Right ventricle myocardium superior (tissue), 1 donor: ENCODE results near the gene SMYD3. TPM values are rescaled to one million over a fixed set of nuclear protein-coding genes. Genes with fewer than 3 reads are reported as not detected.
"Not testable (repeated sequence)": the region's sequence is repeated elsewhere in the genome, so short reads cannot be mapped to it uniquely, and the experiment has no call there.

Experiments
- ATAC-seq: fragments of 200-7000 bp; cut with Tn5 transposase; one replicate; pipeline ENCODE4 v1.9.1; 2020; ENCODE audit warnings: mild to moderate bottlenecking; ENCODE audit not compliant: poor library complexity
- DNase-seq: peaks from one replicate; pipeline ENCODE4 v3.0.0-alpha.2; 2020
- intact Hi-C: fragments of 100-400 bp; cut with DNase I; formaldehyde crosslinking; loops from one replicate; pipeline ENCODE4 v1.11.2; 2022
- total RNA-seq: library from RNA; stranded (reverse); fragmentation: NEBNext Ultra II Directional; extraction: Animal tissue kit (Norgen Biotek cat#: 25700); gene quantifications from one replicate; pipeline ENCODE4 v1.2.1, GENCODE V29; 2021
- donor health status: DM: no; HTN: yes; CAD: no; lungs with severe emphysema.

Gene SMYD3
- total RNA-seq, 1 donor from 2014 or later, result 9.4 TPM

GRCh38 chr1:246058466-246058865, 448.6 kb downstream of the SMYD3 start:
- ATAC-seq, result no peak
- no peak for DNase-seq
- intact Hi-C loops, result no loop called here

DNA sequence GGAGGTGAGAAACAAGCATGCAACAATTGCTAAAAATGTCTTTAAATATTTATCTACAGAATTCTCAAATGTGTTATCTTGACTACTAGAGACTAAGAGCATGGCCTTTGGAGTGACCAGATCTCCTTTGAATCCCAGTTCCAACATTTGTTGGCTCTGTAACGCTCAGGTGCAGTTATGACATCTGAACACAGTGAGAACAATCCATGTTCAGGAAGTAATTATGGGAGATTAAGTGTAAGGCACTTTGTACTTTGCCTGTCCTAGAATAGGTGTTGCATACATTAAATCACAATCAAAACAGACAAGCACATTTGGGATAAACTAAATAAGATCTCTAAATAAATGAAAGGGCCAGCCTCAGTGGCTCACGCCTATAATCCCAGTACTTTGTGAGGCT, 454.5 kb downstream of the SMYD3 start:
- DNase-seq (no peak), ATAC-seq (no peak)
- intact Hi-C loops, result no loop called here

DNA sequence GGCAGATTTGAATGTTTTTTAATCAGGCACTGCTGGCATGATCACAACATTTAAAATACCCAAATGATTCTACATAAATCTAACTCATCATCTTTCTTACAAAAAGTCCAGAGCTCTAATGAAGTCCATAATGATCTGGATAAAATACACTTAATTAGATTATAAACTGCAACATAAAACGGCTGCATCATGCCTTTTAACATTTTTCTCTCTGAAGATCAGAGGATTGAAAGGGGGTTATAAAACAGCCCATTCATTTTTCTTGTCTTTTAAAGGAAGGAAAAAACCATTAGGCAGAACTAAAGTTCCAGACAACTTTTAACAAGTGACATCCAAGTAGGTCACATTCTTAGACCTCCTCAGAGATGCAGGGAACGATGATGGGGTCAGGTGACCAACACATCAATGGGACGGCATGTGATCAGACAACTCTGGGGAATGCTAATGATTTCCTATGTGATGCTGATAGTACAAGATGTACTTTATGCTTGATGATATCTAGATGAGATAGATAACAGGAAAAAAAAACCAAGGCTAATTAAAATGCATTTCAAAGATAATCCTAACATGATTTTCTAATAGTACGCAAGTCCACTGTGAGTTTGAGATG, 455.1 kb downstream of the SMYD3 start:
- intact Hi-C loops, result no loop called here
- DNase-seq (no peak), ATAC-seq (no peak)

GRCh38 chr1:246048693-246049092, 458.4 kb downstream of the SMYD3 start:
- intact Hi-C loops, result no loop called here
- DNase-seq (no peak), ATAC-seq (no peak)

DNA sequence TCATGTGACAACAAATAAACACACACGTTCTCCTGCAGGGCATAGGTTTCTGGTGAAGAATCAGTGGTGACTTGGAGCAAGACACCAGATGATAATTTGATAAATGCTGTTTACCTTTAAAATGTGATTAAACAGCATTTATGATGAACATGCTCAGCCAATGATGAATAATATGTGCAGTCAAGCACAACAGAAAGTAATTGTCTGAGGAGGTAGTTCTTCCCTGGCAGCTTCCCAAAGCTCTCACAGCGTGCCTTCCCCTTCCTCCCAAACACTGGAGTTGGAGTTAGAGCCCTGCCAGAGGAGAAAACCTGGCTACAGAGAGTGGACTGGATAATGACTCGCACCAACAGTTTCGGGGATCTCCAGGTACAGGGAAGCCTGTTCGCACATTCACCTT, 463.5 kb downstream of the SMYD3 start:
- intact Hi-C loops, result no loop called here
- no peak for ATAC-seq
- no peak for DNase-seq

- intact Hi-C loops, result no loop called here
- no peak for ATAC-seq
- DNase-seq, result no peak
Observed at GRCh38 chr1:246041360-246041759, 465.7 kb downstream of the SMYD3 start.

GRCh38 chr1:246040200-246040890, 466.7 kb downstream of the SMYD3 start:
- no peak for ATAC-seq
- intact Hi-C loops, result no loop called here
- no peak for DNase-seq

GRCh38 chr1:246039584-246039983, 467.5 kb downstream of the SMYD3 start:
- no peak for DNase-seq
- intact Hi-C loops, result no loop called here
- ATAC-seq, result no peak

- DNase-seq (no peak), ATAC-seq (no peak)
- intact Hi-C loops, result no loop called here
Observed at GRCh38 chr1:246037832-246038231, 469.2 kb downstream of the SMYD3 start.

DNA sequence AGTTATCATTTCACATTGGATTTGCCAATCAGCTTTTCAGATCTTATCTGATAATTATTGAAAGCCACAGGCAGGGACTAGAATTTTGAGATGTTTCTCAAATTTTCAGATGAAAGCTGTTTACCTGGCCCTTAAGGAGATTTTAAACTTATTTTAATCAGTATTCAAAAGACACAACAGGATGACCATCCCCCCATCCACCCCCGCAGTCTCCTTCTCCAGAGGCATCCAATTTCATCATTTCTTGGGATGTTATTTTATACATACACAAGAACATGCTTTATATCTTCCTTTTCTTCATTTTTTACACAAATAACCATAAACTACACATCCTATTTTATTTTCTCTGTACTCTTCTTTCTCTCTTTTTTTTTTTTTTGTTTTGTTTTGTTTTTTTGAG, 470.9 kb downstream of the SMYD3 start:
- no peak for DNase-seq
- no peak for ATAC-seq
- intact Hi-C loops, result no loop called here

DNA sequence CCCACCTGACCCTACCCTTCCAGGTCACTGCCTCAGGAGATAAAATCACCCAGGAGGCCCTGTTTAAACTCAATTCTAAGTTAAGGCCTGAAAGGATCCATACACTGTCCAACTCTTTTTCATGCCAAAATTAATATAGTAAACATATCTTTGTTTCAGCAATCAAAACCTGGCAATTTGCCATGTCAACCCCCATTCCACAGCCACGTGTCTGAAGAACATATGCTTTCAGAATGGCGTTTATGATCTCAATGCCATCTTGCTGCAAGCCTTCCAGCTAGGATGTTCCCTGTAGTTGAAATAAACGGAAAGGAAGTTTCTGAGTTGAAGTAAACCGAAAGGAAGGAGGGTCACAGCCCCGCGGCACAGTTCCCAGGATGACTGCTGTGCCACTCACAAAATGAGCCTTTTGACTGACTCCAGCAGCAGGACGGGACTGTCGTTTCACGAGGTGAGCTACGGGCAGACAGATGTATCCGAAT, 472.0 kb downstream of the SMYD3 start:
- no peak for DNase-seq
- intact Hi-C loops, result no loop called here
- ATAC-seq, result no peak

DNA sequence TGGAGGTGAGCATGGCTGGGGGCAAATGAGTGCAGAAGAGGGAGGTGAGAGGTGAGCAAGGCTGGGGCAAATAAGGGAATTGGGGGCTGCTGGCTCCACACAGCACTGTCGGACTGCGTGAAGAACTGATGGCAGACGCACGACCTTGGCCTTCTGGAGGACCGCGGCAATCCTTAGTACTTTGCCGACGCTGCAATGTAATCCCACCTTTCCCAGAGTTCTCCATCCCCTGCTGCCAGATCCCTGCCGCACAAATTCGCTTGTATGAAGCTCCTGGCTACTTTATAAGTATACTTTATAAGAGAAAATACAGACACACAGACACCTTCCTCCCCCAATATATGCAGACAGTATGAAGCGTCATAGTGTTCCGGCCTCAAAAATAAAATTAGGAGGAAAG, 472.4 kb downstream of the SMYD3 start:
- ATAC-seq, result no peak
- no peak for DNase-seq
- intact Hi-C loops, result no loop called here

- ATAC-seq (no peak), DNase-seq (no peak)
- intact Hi-C loops, result no loop called here
Observed at GRCh38 chr1:246032984-246033383, 474.1 kb downstream of the SMYD3 start.

- DNase-seq (no peak), ATAC-seq (no peak)
- intact Hi-C loops, result no loop called here
Observed at GRCh38 chr1:246032031-246032551, 475.0 kb downstream of the SMYD3 start.

GRCh38 chr1:246029616-246030015, 477.5 kb downstream of the SMYD3 start:
- DNase-seq (no peak), ATAC-seq (no peak)
- intact Hi-C loops, result no loop called here

DNA sequence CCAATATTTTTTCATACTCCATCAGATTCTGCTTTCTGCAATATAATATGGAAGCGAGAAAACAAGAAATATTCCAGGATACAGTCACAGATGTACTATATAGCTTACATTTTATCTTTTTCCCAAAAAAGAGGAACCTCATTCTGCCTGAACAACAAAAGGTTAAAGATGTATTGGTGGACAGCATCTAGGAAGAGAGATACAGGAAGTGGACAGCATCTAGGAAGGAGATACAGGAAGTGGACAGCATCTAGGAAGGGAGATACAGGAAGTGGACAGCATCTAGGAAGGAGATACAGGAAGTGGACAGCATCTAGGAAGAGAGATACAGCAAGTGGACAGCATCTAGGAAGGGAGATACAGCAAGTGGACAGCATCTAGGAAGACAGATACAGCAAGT, 483.0 kb downstream of the SMYD3 start:
- DNase-seq, ATAC-seq, intact Hi-C loops: not testable (repeated sequence)

DNA sequence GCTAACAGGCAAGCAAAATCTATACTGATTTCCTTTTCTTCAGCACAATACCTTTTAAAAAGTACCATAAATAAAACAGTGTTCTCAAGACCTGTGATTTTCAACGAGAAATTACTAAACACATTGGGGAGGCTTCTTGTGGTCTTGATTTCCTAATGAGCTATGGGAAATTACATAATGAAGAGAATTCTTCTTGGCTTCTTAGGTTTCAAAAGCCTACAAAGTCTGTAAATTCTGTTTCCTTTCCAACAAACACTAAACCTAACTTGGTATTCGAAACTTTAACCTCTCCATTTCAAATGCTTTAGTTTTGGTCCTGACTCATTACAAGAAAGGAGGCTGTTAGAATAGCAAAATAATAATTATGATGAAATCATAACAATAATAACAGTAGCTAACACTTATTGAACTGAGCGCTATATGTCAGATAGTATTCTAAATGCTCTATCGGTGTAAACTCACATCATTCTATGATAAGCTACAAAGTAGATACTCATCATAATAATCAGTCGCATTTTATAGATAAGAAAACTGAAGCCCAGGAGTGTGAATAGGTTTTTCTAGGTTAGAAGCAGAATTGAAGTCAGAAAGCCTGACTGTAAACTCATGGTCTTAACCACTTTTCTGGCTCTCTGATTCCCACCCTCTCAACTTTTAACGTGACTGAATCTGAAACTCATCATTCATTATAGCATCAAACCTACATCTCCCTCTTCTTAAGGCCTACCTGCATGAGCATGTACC, 486.7 kb downstream of the SMYD3 start:
- intact Hi-C loops, result no loop called here
- no peak for ATAC-seq
- DNase-seq, result no peak

GRCh38 chr1:246018146-246018545, 488.9 kb downstream of the SMYD3 start:
- no peak for DNase-seq
- intact Hi-C loops, result loop anchor here (10.0 kb wide), 2 partner anchors 437 to 477 kb away; no protein-coding TSS in a partner anchor

GRCh38 chr1:246012341-246012740, 494.7 kb downstream of the SMYD3 start:
- intact Hi-C loops, result loop anchor here (10.0 kb wide), 2 partner anchors 442 to 482 kb away; no protein-coding TSS in a partner anchor
- ATAC-seq (peak; percentile 71), DNase-seq (no peak)

More at GRCh38 chr1:246018146-246018545, 488.9 kb downstream of the SMYD3 start:
- no peak for ATAC-seq
